Immature natural killer cell (primary cell): ENCODE data around the gene ZNF821. TPM values are rescaled to one million over a fixed set of nuclear protein-coding genes. Genes with fewer than 3 reads are reported as not detected.
"Not testable (repeated sequence)": the region's sequence is repeated elsewhere in the genome, so short reads cannot be mapped to it uniquely, and the experiment has no call there.

Experiments used
- DNase-seq, 3 donors: peaks; one replicate each; pipeline ENCODE4 v3.0.0; 2022; ENCODE audit warnings: mixed read lengths in 1 of 3
- H3K27ac Mint-ChIP-seq, 6 donors: one replicate each; pipeline ENCODE4 v1.8.0; 2020; ENCODE audit warnings: mixed read lengths in 6 of 6, mild to moderate bottlenecking in 5 of 6, inconsistent platforms in 4 of 6, moderate library complexity in 3 of 6
- H3K27me3 Mint-ChIP-seq, 3 donors: one replicate each; pipeline ENCODE4 v1.8.0; 2020 to 2021; ENCODE audit warnings: low read depth in 3 of 3, mild to moderate bottlenecking in 3 of 3, mixed read lengths in 3 of 3, moderate library complexity in 3 of 3, inconsistent platforms in 1 of 3
- H3K36me3 Mint-ChIP-seq, 3 donors: one replicate each; pipeline ENCODE4 v1.8.0; 2020; ENCODE audit warnings: mixed read lengths in 3 of 3, inconsistent platforms in 2 of 3, mild to moderate bottlenecking in 2 of 3
- H3K4me1 Mint-ChIP-seq, 2 donors: one replicate each; pipeline ENCODE4 v1.8.0; 2020; ENCODE audit warnings: inconsistent platforms in 2 of 2, mild to moderate bottlenecking in 2 of 2, mixed read lengths in 2 of 2, moderate library complexity in 1 of 2
- H3K4me3 Mint-ChIP-seq, 5 donors: one replicate each; pipeline ENCODE4 v1.8.0; 2020; ENCODE audit warnings: mild to moderate bottlenecking in 5 of 5, mixed read lengths in 5 of 5, inconsistent platforms in 3 of 5, moderate library complexity in 3 of 5
- H3K9me3 Mint-ChIP-seq, 6 donors: one replicate each; pipeline ENCODE4 v1.8.0; 2020; ENCODE audit warnings: mild to moderate bottlenecking in 6 of 6, mixed read lengths in 6 of 6, inconsistent platforms in 4 of 6, moderate library complexity in 3 of 6
- polyA plus RNA-seq, 3 donors: library from polyadenylated mRNA; unstranded; fragments of 300-500 nt; fragmentation: Illumina TruSeq; gene quantifications; one replicate each; pipeline ENCODE4 v1.2.3, GENCODE V29; 2021

ZNF821 gene
- polyA plus RNA-seq, 3 donors from 2014 or later, result 9.3 to 12.6 (median 12.2) TPM

DNA sequence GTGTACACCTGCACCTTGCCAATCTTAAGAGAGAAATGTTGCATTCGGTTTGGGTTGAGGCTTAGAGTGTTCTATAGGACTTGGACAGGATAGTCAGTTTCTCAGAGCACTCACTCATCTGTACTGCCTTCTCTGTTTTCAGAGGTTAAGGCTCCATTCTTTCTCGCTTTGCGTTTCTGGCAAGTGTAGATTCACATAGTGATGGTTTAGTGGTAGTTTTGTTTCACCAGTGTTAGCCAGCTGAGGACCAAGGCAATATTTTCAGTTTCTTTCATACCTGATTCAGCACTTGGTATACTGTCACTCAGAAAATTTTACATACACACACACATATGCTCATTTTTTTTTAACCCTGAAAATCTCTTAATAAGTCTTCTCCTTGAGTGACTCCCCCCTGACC lies 36.9 kb downstream of the ZNF821 start:
- peak overlapping the region; percentile 79 to 96 (median 90) for H3K27ac Mint-ChIP-seq

DNA sequence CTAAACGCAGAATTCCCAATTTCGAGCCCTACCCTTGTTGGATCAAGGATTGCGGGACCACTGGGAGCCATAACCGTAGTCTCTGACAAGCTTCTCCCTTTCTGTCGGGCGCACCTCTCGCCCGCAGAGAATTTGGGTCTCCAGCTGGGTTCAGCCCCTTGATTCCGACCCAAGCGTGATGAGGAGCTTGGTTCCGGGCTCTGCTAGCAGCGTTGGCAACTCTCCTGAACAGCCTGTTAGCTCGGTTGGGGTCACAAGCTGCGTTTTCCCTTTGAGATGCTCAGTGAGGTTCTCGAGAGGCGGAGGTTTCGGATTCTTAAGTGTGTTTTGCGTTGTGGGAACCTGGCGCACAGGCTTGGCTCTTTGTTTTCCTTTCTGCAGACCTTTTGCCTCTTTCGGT lies 37.6 kb downstream of the ZNF821 start:
- Mint-ChIP-seq H3K4me1 (peaks cover 33 to 35% of the 10 kb centered on the region in 2 donors), H3K9me3 (no peaks in the 10 kb centered on the region), H3K27ac (peak overlapping the region; percentile 79 to 96 (median 90)), H3K27me3 (peaks cover 9 to 14% (median 9%) of the 10 kb centered on the region in 3 donors), H3K36me3 (peaks cover 8 to 19% (median 16%) of the 10 kb centered on the region in 3 donors), H3K4me3 (peak overlapping the region; percentile 90 to 92 (median 91))
- DNase-seq, result peak in 2 of 3 donors; percentile 7 to 9

More for the DNA sequence above, 36.9 kb downstream of the ZNF821 start:
- Mint-ChIP-seq H3K4me1 (peaks cover 33 to 35% of the 10 kb centered on the region in 2 donors), H3K9me3 (no peaks in the 10 kb centered on the region), H3K27me3 (peaks cover 9 to 17% (median 9%) of the 10 kb centered on the region in 3 donors), H3K36me3 (peaks cover 8 to 19% (median 16%) of the 10 kb centered on the region in 3 donors), H3K4me3 (peak overlapping the region; percentile 90 to 92 (median 91))
- no peak for DNase-seq

DNA sequence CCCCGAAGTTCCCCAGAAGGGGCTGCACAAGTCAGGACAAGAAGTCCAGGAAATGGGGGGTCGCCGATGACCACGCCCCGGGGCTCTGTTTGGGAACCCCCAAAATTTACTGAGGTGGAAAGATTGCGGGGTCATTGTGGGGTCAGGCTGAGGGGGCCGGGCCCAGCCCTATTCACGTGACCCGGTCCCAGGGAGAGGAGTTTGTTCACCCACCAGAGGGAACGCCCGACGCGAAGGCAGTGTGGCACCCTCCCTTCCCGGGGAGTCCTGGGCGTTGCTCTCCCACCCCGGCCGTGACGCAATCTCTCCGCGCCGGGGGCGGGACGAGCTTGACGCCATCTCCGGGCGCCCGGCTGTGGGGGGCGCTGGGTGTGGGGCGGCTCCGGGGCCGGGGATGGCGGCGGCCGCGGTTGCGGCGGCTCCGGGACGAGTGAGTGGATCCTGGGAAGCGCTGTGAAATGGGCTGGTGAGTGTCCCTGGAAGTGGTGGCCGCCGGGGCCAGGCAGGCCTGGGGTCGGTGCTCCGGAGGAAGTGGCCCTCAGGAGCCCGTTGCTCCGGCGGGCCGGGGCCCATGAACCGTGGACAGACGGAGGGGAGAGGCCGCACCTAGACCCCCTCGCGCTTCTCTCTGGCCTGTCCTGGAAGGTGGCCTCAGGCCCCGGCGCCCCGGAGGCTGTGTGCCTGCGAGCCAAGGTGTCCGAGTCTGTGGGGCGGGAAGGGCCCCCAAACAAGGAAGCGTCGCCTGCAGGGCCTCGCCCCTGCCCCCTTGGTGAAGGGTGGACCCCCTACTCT lies 38.1 kb downstream of the ZNF821 start, which contains the start of gene ATXN1L:
ATXN1L (plus strand) TSS at position 338 of the 792 bp plus-strand sequence. CDS start 3,765 bp downstream, outside the sequence.
- Mint-ChIP-seq H3K36me3 (peaks cover 8 to 19% (median 16%) of the 10 kb centered on the region in 3 donors), H3K9me3 (no peaks in the 10 kb centered on the region), H3K27ac (peak within 1 kb of the TSS; percentile 91 to 96 (median 94)), H3K4me1 (peaks cover 33 to 35% of the 10 kb centered on the region in 2 donors), H3K4me3 (peak within 1 kb of the TSS; percentile 90 to 92 (median 91)), H3K27me3 (peaks cover 8 to 14% (median 9%) of the 10 kb centered on the region in 3 donors)
- DNase-seq, result peak; percentile 93 to 94 (median 94)

DNA sequence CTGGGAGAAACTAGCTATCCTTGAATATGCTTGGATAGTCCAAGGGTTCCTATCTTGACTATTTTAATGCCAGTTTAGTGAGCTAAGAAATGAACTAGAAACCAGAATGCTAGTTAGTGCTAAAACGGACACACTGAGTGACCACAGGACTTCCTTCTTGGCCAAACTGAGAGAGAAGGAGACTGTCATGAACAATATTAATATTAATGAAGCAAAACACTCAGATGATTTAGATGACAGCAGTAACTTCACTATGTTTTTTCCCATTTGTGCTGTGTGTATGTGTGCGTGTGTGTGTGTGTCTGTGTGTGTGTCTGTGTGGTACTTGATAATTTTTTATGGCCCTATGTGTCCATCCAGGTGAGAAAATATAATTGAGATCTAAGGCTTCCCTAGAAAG lies 40.4 kb downstream of the ZNF821 start:
- peak overlapping the region in 4 of 6 donors; percentile 5 to 41 (median 26) for H3K27ac Mint-ChIP-seq
- H3K4me1 Mint-ChIP-seq, result peaks cover 30 to 33% of the 10 kb centered on the region in 2 donors
- no peak for DNase-seq
- H3K27me3 Mint-ChIP-seq, result peaks cover 7 to 12% (median 8%) of the 10 kb centered on the region in 3 donors
- H3K36me3 Mint-ChIP-seq, result peaks cover 6 to 7% (median 7%) of the 10 kb centered on the region in 3 donors
- no peaks in the 10 kb centered on the region for H3K9me3 Mint-ChIP-seq
- peak overlapping the region in 1 of 5 donors; percentile 42 for H3K4me3 Mint-ChIP-seq

DNA sequence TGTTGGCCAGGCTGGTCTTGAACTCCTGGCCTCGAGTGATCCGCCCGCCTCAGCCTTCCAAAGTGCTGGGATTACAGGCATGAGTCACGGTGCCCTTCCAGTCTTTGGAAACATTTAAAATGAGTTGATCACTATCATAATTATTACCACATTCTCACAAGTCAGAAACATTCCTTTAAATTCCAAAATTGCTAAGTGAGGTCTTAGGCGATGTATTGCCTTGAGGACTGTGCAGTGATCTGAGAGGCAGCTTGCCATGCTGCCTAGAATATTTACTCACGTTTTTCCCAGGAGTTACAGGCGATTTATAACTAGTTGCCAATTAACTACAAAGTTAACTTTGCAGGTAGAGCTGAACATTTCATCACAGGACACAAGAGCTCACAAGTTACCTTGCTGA lies 43.9 kb downstream of the ZNF821 start:
- Mint-ChIP-seq H3K9me3 (no peaks in the 10 kb centered on the region), H3K27me3 (peaks cover 0 to 3% (median 2%) of the 10 kb centered on the region in 3 donors), H3K36me3 (no peaks in the 10 kb centered on the region), H3K4me3 (no peak overlapping the region), H3K27ac (no peak overlapping the region), H3K4me1 (peaks cover 1 to 2% of the 10 kb centered on the region in 2 donors)
- no peak for DNase-seq

DNA sequence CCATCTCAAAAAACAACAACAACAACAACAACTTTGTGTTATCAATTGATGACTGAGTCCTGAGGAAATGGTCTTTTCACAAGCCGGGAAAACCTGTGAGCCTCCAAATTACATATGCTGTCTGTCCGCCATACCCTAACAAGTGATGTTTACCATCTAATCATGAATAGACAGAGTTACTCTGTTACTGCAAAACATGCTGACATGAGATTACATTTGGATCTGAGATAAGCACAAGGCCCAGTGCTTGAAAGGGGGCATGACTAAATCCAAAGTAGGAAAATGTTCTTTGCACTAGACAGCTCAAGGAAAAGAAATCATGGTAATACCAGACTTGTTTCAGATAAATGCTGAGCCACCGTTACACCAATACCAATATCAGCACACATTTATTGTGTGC lies 46.8 kb downstream of the ZNF821 start:
- Mint-ChIP-seq H3K4me1 (no peaks in the 10 kb centered on the region), H3K36me3 (peaks cover 0 to 3% (median 0%) of the 10 kb centered on the region in 3 donors), H3K4me3 (no peak overlapping the region), H3K9me3 (no peaks in the 10 kb centered on the region), H3K27me3 (peaks cover 0 to 3% (median 1%) of the 10 kb centered on the region in 3 donors), H3K27ac (no peak overlapping the region)
- DNase-seq, result no peak

DNA sequence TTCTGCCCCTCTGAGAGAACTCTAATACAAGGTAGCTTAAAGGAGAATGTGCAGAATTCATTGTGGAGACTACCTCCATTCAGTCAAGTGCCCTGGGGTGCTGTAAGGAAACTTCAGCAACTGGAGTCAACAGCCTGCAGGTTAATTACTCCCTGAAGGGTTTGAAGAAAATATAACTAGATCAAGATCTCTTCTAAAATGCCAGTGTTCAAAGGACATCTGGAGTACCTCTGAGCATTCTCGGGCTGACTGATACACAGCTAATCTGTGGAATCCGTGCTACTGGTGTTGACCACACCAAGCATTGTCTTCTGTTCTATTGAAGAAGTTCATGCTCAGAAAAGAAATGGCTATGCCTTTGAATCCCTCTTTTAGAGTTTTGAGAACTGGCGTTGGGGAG lies 49.7 kb downstream of the ZNF821 start:
- Mint-ChIP-seq H3K27me3 (peaks cover 0 to 3% (median 1%) of the 10 kb centered on the region in 3 donors), H3K4me3 (no peak overlapping the region), H3K36me3 (peaks cover 0 to 3% (median 0%) of the 10 kb centered on the region in 3 donors), H3K27ac (no peak overlapping the region), H3K9me3 (no peaks in the 10 kb centered on the region), H3K4me1 (no peaks in the 10 kb centered on the region)
- no peak for DNase-seq

DNA sequence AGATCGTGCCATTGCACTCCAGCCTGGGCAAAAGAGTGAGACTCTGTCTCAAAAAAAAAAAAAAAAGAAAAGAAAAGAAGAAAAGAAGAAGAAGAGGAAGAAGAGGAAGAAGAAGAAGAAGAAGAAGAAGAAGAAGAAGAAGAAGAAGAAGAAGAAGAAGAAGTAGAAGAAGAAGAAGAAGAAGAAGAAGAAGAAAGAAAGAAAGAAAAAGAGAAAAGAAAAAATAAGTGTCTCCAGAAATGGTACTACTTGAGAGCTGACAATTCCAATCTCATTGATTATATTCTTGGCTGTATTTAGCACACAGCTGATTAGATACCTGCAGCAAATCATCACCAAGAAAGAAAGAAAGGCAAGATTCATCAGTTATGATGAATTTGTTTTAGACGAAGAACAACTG lies 51.9 kb downstream of the ZNF821 start:
- H3K27me3 Mint-ChIP-seq, H3K36me3 Mint-ChIP-seq, H3K27ac Mint-ChIP-seq: not testable (repeated sequence)

DNA sequence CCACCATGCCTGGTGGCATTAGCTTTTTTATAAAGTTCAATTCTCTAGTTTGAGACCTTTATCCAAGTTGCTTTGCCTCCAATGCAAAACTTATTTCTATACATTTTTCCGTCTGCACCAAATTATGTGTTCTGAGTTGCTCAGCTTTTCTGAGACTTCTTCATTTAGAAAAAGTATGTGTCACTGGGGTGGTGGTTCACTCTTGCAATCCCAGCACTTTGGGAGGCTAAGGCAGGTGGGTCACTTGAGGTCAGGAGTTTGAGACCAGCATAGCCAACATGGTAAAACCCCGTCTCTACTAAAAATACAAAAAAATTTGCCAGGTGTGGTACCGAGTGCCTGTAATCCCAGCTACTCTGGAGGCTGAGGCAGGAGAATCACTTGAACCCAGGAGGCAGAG lies 52.3 kb downstream of the ZNF821 start:
- DNase-seq, H3K9me3 Mint-ChIP-seq, H3K36me3 Mint-ChIP-seq, H3K4me3 Mint-ChIP-seq, H3K27me3 Mint-ChIP-seq, H3K4me1 Mint-ChIP-seq, H3K27ac Mint-ChIP-seq: not testable (repeated sequence)

More for the DNA sequence above, 51.9 kb downstream of the ZNF821 start:
- DNase-seq, H3K4me1 Mint-ChIP-seq, H3K9me3 Mint-ChIP-seq, H3K4me3 Mint-ChIP-seq: not testable (repeated sequence)

DNA sequence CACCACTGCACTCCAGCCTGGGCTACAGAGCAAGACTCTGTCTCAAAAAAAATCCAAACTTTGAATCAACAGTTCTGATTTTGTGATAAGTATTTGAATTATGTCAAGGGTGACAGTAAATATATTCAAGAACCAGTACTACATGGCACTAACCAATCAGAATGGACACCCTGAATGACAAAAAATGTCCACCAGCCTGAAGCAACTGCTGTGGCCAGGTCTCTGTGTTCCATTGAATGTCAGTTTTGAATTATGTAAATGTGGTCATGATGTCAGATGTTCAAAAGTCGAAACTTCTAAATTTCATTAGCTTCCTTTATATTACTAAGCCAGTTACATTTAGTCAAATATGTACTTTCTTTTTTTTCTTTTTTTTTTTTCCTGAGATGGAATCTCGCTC lies 53.6 kb downstream of the ZNF821 start:
- peaks cover 0 to 1% (median 0%) of the 10 kb centered on the region in 3 donors for H3K27me3 Mint-ChIP-seq
- H3K36me3 Mint-ChIP-seq, result peaks cover 3 to 8% (median 8%) of the 10 kb centered on the region in 3 donors
- H3K9me3 Mint-ChIP-seq, result no peaks in the 10 kb centered on the region
- H3K4me1 Mint-ChIP-seq, result no peaks in the 10 kb centered on the region
- no peak for DNase-seq
- H3K27ac Mint-ChIP-seq, result no peak overlapping the region
- H3K4me3 Mint-ChIP-seq, result no peak overlapping the region

DNA sequence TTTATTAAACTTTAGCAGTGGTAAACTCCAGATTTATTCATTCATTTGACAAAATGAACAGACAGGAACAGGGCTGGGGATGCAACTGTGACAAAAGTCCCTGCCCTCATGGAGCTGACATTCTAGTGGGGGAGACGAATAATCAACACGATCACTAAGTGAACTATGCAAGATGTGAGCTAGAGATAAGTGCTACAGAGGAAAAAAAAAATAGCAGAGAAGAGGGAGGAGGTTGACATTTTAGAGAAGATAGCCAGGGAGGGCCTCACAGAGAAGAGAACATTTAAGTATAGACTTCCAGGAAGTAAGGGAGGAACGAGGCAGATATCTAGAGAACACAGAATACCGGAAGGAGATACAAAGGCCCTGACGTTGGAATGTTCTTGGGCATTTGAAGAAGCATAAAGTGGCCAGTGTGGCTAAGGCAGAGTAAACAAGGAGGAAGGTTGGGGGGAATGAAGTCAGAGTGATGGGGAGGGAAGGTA lies 57.4 kb downstream of the ZNF821 start:
- H3K4me3 Mint-ChIP-seq, result no peak overlapping the region
- no peaks in the 10 kb centered on the region for H3K27me3 Mint-ChIP-seq
- DNase-seq, result no peak
- no peaks in the 10 kb centered on the region for H3K9me3 Mint-ChIP-seq
- H3K4me1 Mint-ChIP-seq, result no peaks in the 10 kb centered on the region
- H3K27ac Mint-ChIP-seq, result no peak overlapping the region
- H3K36me3 Mint-ChIP-seq, result peaks cover 0 to 16% (median 8%) of the 10 kb centered on the region in 3 donors

DNA sequence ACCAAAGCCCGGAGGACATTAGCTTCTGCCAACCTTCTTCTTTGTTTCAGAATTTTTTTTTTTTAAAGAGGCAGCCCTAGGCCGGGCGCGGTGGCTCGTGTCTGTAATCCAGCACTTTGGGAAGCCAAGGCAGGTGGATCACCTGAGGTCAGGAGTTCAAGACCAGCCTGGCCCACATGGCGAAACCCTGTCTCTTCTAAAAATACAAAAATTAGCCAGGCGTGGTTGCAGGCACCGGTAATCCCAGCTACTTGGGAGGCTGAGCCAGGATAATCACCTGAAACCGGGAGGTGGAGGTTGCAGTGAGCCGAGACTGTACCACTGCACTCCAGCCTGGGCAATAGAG lies 66.9 kb downstream of the ZNF821 start:
- H3K27ac Mint-ChIP-seq, H3K9me3 Mint-ChIP-seq, DNase-seq, H3K4me3 Mint-ChIP-seq, H3K4me1 Mint-ChIP-seq, H3K27me3 Mint-ChIP-seq, H3K36me3 Mint-ChIP-seq: not testable (repeated sequence)

DNA sequence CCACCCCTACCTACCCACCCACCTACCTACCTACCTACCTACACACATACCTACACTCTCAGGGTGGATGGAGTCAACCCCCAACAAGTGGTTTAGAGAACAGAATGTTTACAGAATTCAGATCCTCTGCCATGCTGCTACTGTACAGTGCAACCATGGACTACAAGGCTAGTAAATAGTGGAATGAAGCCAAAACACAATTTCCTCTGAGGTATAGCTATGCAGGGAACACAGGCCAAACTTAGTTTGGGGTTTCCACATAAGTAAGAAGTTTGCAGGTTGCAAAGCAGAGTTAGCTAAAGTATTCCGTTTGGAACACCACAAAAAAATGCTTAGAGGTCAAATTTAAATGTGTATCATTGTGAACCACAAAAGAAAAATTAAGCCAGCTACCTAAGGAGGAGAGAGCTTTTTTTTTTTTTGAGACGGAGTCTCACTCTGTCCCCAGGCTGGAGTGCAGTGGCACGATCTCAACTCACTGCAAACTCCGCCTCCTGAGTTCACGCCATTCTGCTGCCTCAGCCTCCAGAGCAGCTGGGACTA lies 72.7 kb downstream of the ZNF821 start:
- no peak overlapping the region for H3K4me3 Mint-ChIP-seq
- no peaks in the 10 kb centered on the region for H3K36me3 Mint-ChIP-seq
- peaks cover 27% of the 10 kb centered on the region in 2 donors for H3K4me1 Mint-ChIP-seq
- no peak overlapping the region for H3K27ac Mint-ChIP-seq
- no peaks in the 10 kb centered on the region for H3K9me3 Mint-ChIP-seq
- no peak for DNase-seq
- peaks cover 6 to 22% (median 20%) of the 10 kb centered on the region in 3 donors for H3K27me3 Mint-ChIP-seq

DNA sequence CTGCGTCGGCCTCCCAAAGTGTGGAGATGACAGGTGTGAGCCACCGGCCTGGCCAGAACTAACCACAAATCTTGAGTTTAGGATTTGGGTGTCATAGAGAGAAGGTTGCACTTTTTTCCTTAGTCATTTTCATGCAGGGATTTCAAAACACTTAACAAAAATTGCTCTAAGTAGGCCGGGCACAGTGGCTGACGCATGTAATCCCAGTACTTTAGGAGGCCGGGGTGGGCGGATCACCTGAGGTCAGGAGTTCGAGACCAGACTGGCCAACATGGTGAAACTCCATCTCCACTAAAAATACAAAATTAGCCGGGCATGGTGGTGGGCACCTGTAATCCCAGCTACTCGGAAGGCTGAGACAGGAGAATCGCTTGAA lies 73.8 kb downstream of the ZNF821 start:
- H3K36me3 Mint-ChIP-seq, H3K9me3 Mint-ChIP-seq, DNase-seq: not testable (repeated sequence)
- peaks cover 7 to 22% (median 20%) of the 10 kb centered on the region in 3 donors for H3K27me3 Mint-ChIP-seq
- H3K4me1 Mint-ChIP-seq, result peaks cover 31 to 33% of the 10 kb centered on the region in 2 donors
- H3K27ac Mint-ChIP-seq, result peak overlapping the region; percentile 45 to 100 (median 98)
- peak overlapping the region; percentile 7 to 93 (median 43) for H3K4me3 Mint-ChIP-seq
